Spinal cord (tissue), 10 donors: Measurements from ENCODE around the gene ANXA8. TPM values are rescaled to one million over a fixed set of nuclear protein-coding genes. Genes with fewer than 3 reads are reported as not detected.
"Not testable (repeated sequence)": the region's sequence is repeated elsewhere in the genome, so short reads cannot be mapped to it uniquely, and the experiment has no call there.

Source experiments
- DNase-seq, 6 donors: peaks; one replicate each; pipeline versions ENCODE4 v3.0.0 to v3.0.0-alpha.2; 2013 to 2015; ENCODE audit warnings: low spot score in 6 of 6, low read depth in 4 of 6
- H3K27ac ChIP-seq: one replicate; pipeline ENCODE4 v1.5.1; 2013; ENCODE audit warnings: low read depth, low read length, control low read depth
- H3K27me3 ChIP-seq: one replicate; pipeline ENCODE4 v1.6.1; 2013; ENCODE audit warnings: low read length; ENCODE audit not compliant: control insufficient read depth, insufficient read depth
- H3K36me3 ChIP-seq: one replicate; pipeline ENCODE4 v1.6.1; 2013; ENCODE audit warnings: low read length; ENCODE audit not compliant: control insufficient read depth, insufficient read depth
- H3K4me1 ChIP-seq: one replicate; pipeline ENCODE4 v1.6.1; 2013; ENCODE audit warnings: low read length; ENCODE audit not compliant: control insufficient read depth, insufficient read depth
- H3K4me3 ChIP-seq: one replicate; pipeline ENCODE4 v1.5.1; 2013; ENCODE audit warnings: low read depth, low read length, control low read depth
- H3K9me3 ChIP-seq: one replicate; pipeline ENCODE4 v1.6.1; 2013; ENCODE audit warnings: low read length; ENCODE audit not compliant: control insufficient read depth, insufficient read depth
- WGBS: methylation state at CpG from one replicate; pipeline ENCODE4 v1.1.5; 2013; ENCODE audit warnings: missing lambda C conversion rate; ENCODE audit not compliant: insufficient coverage; 5-methylcytosine and 5-hydroxymethylcytosine counted together
- polyA plus RNA-seq, 2 donors: library from polyadenylated mRNA; unstranded; fragments of 120-200 nt; gene quantifications; one replicate each; pipeline ENCODE4 v1.2.1, GENCODE V29; 2013; ENCODE audit not compliant: insufficient read length in 2 of 2
- total RNA-seq, 2 donors: library from RNA; depleted of rRNA in 1 of 2; stranded (reverse); fragments of 120-200 nt in 1 of 2; fragments of >200 nt in 1 of 2; gene quantifications; one replicate each; pipeline versions ENCODE4 v1.2.3 to v1.2.4, GENCODE V29; 2013 to 2014
- donor health status: healthy.

The ANXA8 gene
- total and polyA plus RNA-seq, 4 donors: 0.17 to 0.20 TPM; not detected in 2

- not testable (repeated sequence) for H3K9me3 ChIP-seq, DNase-seq, H3K27ac ChIP-seq, H3K4me3 ChIP-seq, H3K27me3 ChIP-seq, H3K36me3 ChIP-seq
- peaks cover 21% of the 10 kb centered on the region for H3K4me1 ChIP-seq
- WGBS: 61% methylated on average over 7 of the region's 9 CpGs
Measured at GRCh38 chr10:47455350-47456078, 28.4 kb downstream of the ANXA8 start.

DNA sequence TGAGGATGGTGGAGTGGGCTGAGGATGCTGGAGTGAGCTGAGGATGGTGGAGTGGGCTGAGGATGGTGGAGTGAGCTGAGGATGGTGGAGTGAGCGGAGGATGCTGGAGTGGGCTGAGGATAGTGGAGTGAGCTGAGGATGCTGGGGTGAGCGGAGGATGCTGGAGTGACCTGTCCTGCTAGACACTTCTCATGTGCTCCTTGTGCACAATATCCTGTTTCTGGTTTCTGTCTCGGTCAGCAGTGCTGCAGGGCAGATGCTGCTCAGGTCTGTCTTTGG is 29.2 kb downstream of the ANXA8 start:
- 96% methylated on average over 2 of the region's 3 CpGs for WGBS

GRCh38 chr10:47454008-47454779 is 29.7 kb downstream of the ANXA8 start:
- Histone ChIP-seq H3K9me3 (no peaks in the 10 kb centered on the region), H3K27me3 (no peaks in the 10 kb centered on the region), H3K4me3 (no peak overlapping the region), H3K36me3 (no peaks in the 10 kb centered on the region), H3K4me1 (peaks cover 28% of the 10 kb centered on the region), H3K27ac (no peak overlapping the region)
- WGBS: 78% methylated on average over 8 of the region's 10 CpGs
- DNase-seq: no peak

More for the DNA sequence above, 29.2 kb downstream of the ANXA8 start:
- Histone ChIP-seq H3K36me3 (no peaks in the 10 kb centered on the region), H3K27me3 (no peaks in the 10 kb centered on the region), H3K27ac (no peak overlapping the region), H3K4me3 (no peak overlapping the region), H3K9me3 (no peaks in the 10 kb centered on the region), H3K4me1 (peaks cover 24% of the 10 kb centered on the region)
- no peak for DNase-seq

DNA sequence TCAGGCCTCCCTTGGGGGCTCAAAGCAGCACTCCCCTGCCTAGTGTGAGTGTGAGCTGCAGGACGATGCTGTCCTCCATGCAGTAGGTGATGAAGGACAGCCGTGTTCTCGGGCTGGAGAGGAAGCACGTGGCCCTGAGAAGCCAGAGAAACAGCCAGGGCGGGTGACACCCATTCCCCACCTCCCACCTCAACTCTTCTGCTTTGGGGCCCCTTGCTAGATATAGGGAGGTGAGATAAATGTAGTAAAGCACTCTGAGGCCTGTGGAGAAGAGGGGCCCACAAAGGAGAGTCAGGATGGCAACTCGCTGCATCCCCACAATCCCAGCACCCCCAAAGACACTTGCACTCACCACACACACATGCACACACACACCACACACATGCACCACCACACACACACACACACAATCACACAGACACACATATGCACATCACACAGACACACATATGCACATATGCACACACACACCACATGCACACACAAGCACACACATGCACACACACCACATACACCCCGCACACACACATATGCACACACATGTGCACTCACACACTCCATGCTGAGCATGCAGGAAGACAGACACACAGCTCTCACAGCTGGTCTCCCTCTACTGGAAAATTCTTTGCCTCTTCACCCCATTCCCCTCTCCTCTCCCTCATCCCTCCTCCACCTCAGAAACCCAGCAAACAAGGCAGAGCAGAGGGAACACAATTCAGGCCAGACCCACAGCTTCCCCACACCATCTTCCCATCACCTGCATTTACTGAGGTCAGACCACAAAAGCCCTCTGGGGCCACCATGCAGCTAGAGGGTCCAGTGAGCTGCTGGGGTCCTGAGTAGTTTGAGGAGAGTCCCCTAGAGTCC is 30.5 kb downstream of the ANXA8 start:
- no peak for DNase-seq
- H3K27ac ChIP-seq: no peak overlapping the region
- WGBS: 95% methylated on average over 2 of the region's 7 CpGs
- no peaks in the 10 kb centered on the region for H3K9me3 ChIP-seq
- no peaks in the 10 kb centered on the region for H3K36me3 ChIP-seq
- peaks cover 28% of the 10 kb centered on the region for H3K4me1 ChIP-seq
- no peak overlapping the region for H3K4me3 ChIP-seq
- no peaks in the 10 kb centered on the region for H3K27me3 ChIP-seq

GRCh38 chr10:47452495-47453140 is 31.3 kb downstream of the ANXA8 start:
- Histone ChIP-seq H3K9me3 (no peaks in the 10 kb centered on the region), H3K36me3 (no peaks in the 10 kb centered on the region), H3K27ac (no peak overlapping the region), H3K4me1 (peaks cover 28% of the 10 kb centered on the region), H3K4me3 (no peak overlapping the region), H3K27me3 (no peaks in the 10 kb centered on the region)
- no peak for DNase-seq
- WGBS: 66% methylated on average over 8 of the region's 11 CpGs

DNA sequence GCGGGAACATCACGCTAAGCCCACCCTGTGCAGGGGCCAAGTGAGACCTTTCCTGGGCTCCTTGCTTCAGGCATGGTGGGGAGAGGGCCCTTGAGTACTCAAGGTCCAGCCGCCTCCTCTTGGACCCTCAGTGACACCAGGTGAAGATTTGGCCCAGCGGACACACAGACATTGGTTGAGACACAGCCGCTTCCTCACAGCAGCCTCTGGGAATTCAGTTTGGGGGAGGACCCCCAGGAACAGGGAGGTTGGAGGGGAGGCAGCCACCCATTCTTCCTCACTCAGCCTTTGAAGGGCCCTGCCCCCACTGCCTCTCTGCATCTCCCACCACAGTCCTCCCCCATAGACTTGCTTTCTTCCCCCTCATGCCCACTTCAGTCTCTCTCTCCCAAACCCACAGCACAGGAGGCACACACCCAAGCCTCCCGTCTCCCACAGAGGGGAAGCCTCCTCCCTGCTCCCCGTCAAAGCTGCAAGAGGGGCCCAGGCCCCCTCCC is 31.9 kb downstream of the ANXA8 start:
- no peaks in the 10 kb centered on the region for H3K36me3 ChIP-seq
- H3K27ac ChIP-seq: no peak overlapping the region
- H3K27me3 ChIP-seq: no peaks in the 10 kb centered on the region
- DNase-seq: no peak
- no peak overlapping the region for H3K4me3 ChIP-seq
- 82% methylated on average over 6 of the region's 7 CpGs for WGBS
- H3K9me3 ChIP-seq: no peaks in the 10 kb centered on the region
- H3K4me1 ChIP-seq: peaks cover 25% of the 10 kb centered on the region

GRCh38 chr10:47451273-47451997 is 32.5 kb downstream of the ANXA8 start:
- Histone ChIP-seq H3K27me3 (no peaks in the 10 kb centered on the region), H3K4me3 (no peak overlapping the region), H3K9me3 (no peaks in the 10 kb centered on the region), H3K27ac (no peak overlapping the region), H3K36me3 (no peaks in the 10 kb centered on the region), H3K4me1 (peaks cover 20% of the 10 kb centered on the region)
- DNase-seq: no peak
- 92% methylated on average over 13 of the region's 13 CpGs for WGBS

DNA sequence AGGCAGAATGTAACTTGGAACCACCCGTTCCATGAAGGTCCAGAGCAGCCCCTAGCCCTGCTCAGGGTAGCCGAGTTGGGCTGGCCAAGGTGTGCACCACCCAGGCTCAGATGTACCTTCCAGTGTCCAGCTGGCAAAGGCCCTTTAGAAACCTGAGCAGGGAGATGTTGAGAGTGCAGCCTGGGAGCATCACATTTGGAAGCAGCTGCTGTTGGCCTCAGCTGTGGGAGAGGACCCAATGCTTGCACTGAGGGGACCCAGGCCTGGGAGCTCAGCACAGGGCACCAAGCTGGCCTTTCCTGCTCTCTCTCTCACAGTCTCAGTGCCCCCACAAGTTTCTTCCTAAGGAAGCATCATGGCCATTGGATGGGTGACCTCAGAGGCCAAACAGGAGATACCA is 33.5 kb downstream of the ANXA8 start:
- H3K4me3 ChIP-seq: no peak overlapping the region
- no peaks in the 10 kb centered on the region for H3K27me3 ChIP-seq
- H3K4me1 ChIP-seq: peaks cover 11% of the 10 kb centered on the region
- DNase-seq: no peak
- H3K9me3 ChIP-seq: peaks cover 2% of the 10 kb centered on the region
- WGBS: 93% methylated on average over 2 of the region's 2 CpGs
- no peaks in the 10 kb centered on the region for H3K36me3 ChIP-seq
- no peak overlapping the region for H3K27ac ChIP-seq

- Histone ChIP-seq H3K9me3 (peaks cover 2% of the 10 kb centered on the region), H3K27ac (no peak overlapping the region), H3K27me3 (no peaks in the 10 kb centered on the region), H3K4me3 (no peak overlapping the region), H3K4me1 (peaks cover 10% of the 10 kb centered on the region), H3K36me3 (no peaks in the 10 kb centered on the region)
- no peak for DNase-seq
- WGBS: 61% methylated on average over 10 of the region's 10 CpGs
Measured at GRCh38 chr10:47449979-47450378, 33.9 kb downstream of the ANXA8 start.
